Glomerular endothelial cell (primary cell): ENCODE measurements around the gene SSC5D. TPM values are rescaled to one million over a fixed set of nuclear protein-coding genes. Genes with fewer than 3 reads are reported as not detected.
A peak's percentile ranks its signal among the peaks of the same experiment; 100 is the strongest.

Experiments
- DNase-seq: peaks from one replicate; pipeline ENCODE4 v3.0.0-alpha.2; 2011; ENCODE audit warnings: low read depth, low spot score; ENCODE audit errors: extremely low read depth
- total RNA-seq: library from RNA; depleted of rRNA; stranded (reverse); fragments of >200 nt; gene quantifications from 2 replicates; pipeline ENCODE4 v1.2.3, GENCODE V29; 2015

The SSC5D gene
- total RNA-seq, 1 donor from 2014 or later: 2.4 TPM

GRCh38 chr19:55535173-55535964 lies 47.1 kb downstream of the SSC5D start:
- DNase-seq: no peak

- DNase-seq: no peak
These were observed 47.7 kb downstream of the SSC5D start for GRCh38 chr19:55535965-55536350.

GRCh38 chr19:55536366-55536765 lies 48.1 kb downstream of the SSC5D start:
- DNase-seq: no peak

- no peak for DNase-seq
These were observed 48.9 kb downstream of the SSC5D start, which contains the start of gene SBK2 for GRCh38 chr19:55536951-55537740. TSS of gene SBK2 (minus strand) at chr19:55537133. CDS start at chr19:55536294, 839 bp downstream.

- DNase-seq: no peak
These were observed 49.5 kb downstream of the SSC5D start for GRCh38 chr19:55537741-55538111.

- DNase-seq: no peak
These were observed 49.9 kb downstream of the SSC5D start for GRCh38 chr19:55538132-55538531.

- DNase-seq: no peak
These were observed 51.1 kb downstream of the SSC5D start for GRCh38 chr19:55539090-55539984.

GRCh38 chr19:55540619-55541018 lies 52.4 kb downstream of the SSC5D start:
- no peak for DNase-seq

GRCh38 chr19:55541091-55541490 lies 52.9 kb downstream of the SSC5D start:
- no peak for DNase-seq

- DNase-seq: no peak
These were observed 54.1 kb downstream of the SSC5D start for GRCh38 chr19:55542292-55542855.

- no peak for DNase-seq
These were observed 55.3 kb downstream of the SSC5D start for GRCh38 chr19:55543567-55543966.

- DNase-seq: no peak
These were observed 55.8 kb downstream of the SSC5D start for GRCh38 chr19:55544014-55544413.

GRCh38 chr19:55544776-55545439 lies 56.7 kb downstream of the SSC5D start:
- no peak for DNase-seq

- no peak for DNase-seq
These were observed 57.2 kb downstream of the SSC5D start, which contains the start of gene SBK3 for GRCh38 chr19:55545443-55545842. TSS of gene SBK3 (minus strand) at chr19:55545543. CDS start at chr19:55545543, 0 bp downstream.

GRCh38 chr19:55546011-55546410 lies 57.8 kb downstream of the SSC5D start:
- no peak for DNase-seq

- peak; percentile 73 for DNase-seq
These were observed 58.8 kb downstream of the SSC5D start for GRCh38 chr19:55546822-55547614.

- peak; percentile 65 for DNase-seq
These were observed 61.5 kb downstream of the SSC5D start for GRCh38 chr19:55549500-55550320.

- DNase-seq: no peak
These were observed 62.0 kb downstream of the SSC5D start for GRCh38 chr19:55550321-55550650.
